B cell (primary cell): ENCODE results near the gene NGEF. TPM values are rescaled to one million over a fixed set of nuclear protein-coding genes. Genes with fewer than 3 reads are reported as not detected.

ENCODE experiments used
- ATAC-seq: fragments of 200-7000 bp; cut with Tn5 transposase; one replicate; pipeline ENCODE4 v1.10.0; 2021; ENCODE audit warnings: low read depth, mild to moderate bottlenecking, moderate number of reproducible peaks, moderate library complexity
- CTCF ChIA-PET: fragments of 350-600 bp; sonication (Branson Sonifier 250); formaldehyde crosslinking; loops from one replicate; lab custom pipeline; 2021; ENCODE audit warnings: antibody characterized with exemption, inconsistent platforms; lab: Charles Lee
- POLR2A ChIA-PET: fragments of 350-600 bp; sonication (Branson Sonifier 250); formaldehyde crosslinking; loops from one replicate; lab custom pipeline; 2021; ENCODE audit warnings: antibody characterized with exemption; lab: Charles Lee
- DNase-seq: peaks from one replicate; pipeline ENCODE4 v3.0.0; 2013
- H2AFZ ChIP-seq: 2 replicates; pipeline ENCODE4 v1.6.1; 2012; ENCODE audit warnings: mild to moderate bottlenecking, low read depth, low read length; ENCODE audit not compliant: insufficient read depth, poor library complexity, severe bottlenecking
- H3K27ac ChIP-seq, 2 donors: 1 replicate in 1 of 2; 2 replicates in 1 of 2; pipeline ENCODE4 v1.5.1; 2012 to 2013; ENCODE audit warnings: low read length in 2 of 2, mild to moderate bottlenecking in 2 of 2, moderate library complexity in 1 of 2
- H3K27me3 ChIP-seq, 4 experiments: fragments of 200-600 bp in 1 of 4; sonication (generic) in 1 of 4; replicated peaks in 1 of 4; 1 replicate in 2 of 4; 2 replicates in 2 of 4; pipeline versions ENCODE4 v1.6.1 to v1.7.0; 2013 to 2016; ENCODE audit warnings: low read length in 3 of 4, mild to moderate bottlenecking in 2 of 4, mixed read lengths in 1 of 4, moderate library complexity in 1 of 4; ENCODE audit not compliant: insufficient read depth in 4 of 4, control insufficient read depth in 3 of 4; ENCODE audit errors: control extremely low read depth in 1 of 4
- H3K36me3 ChIP-seq, 2 experiments: replicated peaks in 1 of 2; 1 replicate in 1 of 2; 2 replicates in 1 of 2; pipeline versions ENCODE4 v1.6.1 to v1.7.1; 2013; ENCODE audit warnings: low read length in 1 of 2; ENCODE audit not compliant: insufficient read depth in 2 of 2, control insufficient read depth in 1 of 2; ENCODE audit errors: control extremely low read depth in 1 of 2, extremely low read depth in 1 of 2
- H3K4me1 ChIP-seq, 2 donors: fragments of 200-600 bp in 1 of 2; sonication (generic) in 1 of 2; 1 replicate in 1 of 2; 2 replicates in 1 of 2; pipeline versions ENCODE4 v1.5.1 to v1.6.1; 2013 to 2017; ENCODE audit warnings: low read length in 2 of 2; ENCODE audit not compliant: control insufficient read depth in 2 of 2, insufficient read depth in 2 of 2
- H3K4me2 ChIP-seq: replicated peaks from 2 replicates; pipeline ENCODE3; 2012; ENCODE audit warnings: mild to moderate bottlenecking, low read depth, low read length; ENCODE audit not compliant: poor library complexity, severe bottlenecking
- H3K4me3 ChIP-seq, 5 experiments: fragments of 200-600 bp in 1 of 5; sonication (generic) in 1 of 5; 1 replicate in 3 of 5; 2 replicates in 2 of 5; pipeline versions ENCODE4 v1.5.1 to v1.7.0; 2011 to 2016; ENCODE audit warnings: low read length in 4 of 5, mild to moderate bottlenecking in 4 of 5, low read depth in 2 of 5, control low read depth in 1 of 5, moderate library complexity in 1 of 5; ENCODE audit not compliant: insufficient read depth in 1 of 5; ENCODE audit errors: control extremely low read depth in 1 of 5, extremely low read depth in 1 of 5
- H3K79me2 ChIP-seq: fragments of 200-600 bp; sonication (generic); one replicate; pipeline ENCODE4 v1.6.0; 2016; ENCODE audit warnings: low read length; ENCODE audit not compliant: control insufficient read depth, insufficient read depth
- H3K9ac ChIP-seq: fragments of 200-600 bp; sonication (generic); 2 replicates; pipeline ENCODE4 v1.6.1; 2017; ENCODE audit warnings: mild to moderate bottlenecking, low read length, moderate library complexity
- H3K9me3 ChIP-seq, 3 donors: one replicate each; pipeline versions ENCODE4 v1.6.1 to v1.7.1; 2013; ENCODE audit warnings: low read length in 2 of 3; ENCODE audit not compliant: control insufficient read depth in 2 of 3, insufficient read depth in 1 of 3; ENCODE audit errors: control extremely low read depth in 1 of 3
- H4K20me1 ChIP-seq: 2 replicates; pipeline ENCODE4 v1.6.0; 2012; ENCODE audit warnings: mild to moderate bottlenecking, low read length; ENCODE audit not compliant: insufficient read depth, control insufficient read depth, poor library complexity, severe bottlenecking
- H3K27ac Mint-ChIP-seq: one replicate; pipeline ENCODE4 v1.8.0; 2021; ENCODE audit warnings: mixed read lengths
- H3K27me3 Mint-ChIP-seq: one replicate; pipeline ENCODE4 v1.8.0; 2021; ENCODE audit warnings: mixed read lengths
- H3K4me1 Mint-ChIP-seq: one replicate; pipeline ENCODE4 v1.8.0; 2021; ENCODE audit warnings: mixed read lengths
- H3K4me3 Mint-ChIP-seq: one replicate; pipeline ENCODE4 v1.8.0; 2021; ENCODE audit warnings: mixed read lengths
- H3K9me3 Mint-ChIP-seq: one replicate; pipeline ENCODE4 v1.8.0; 2022; ENCODE audit warnings: mixed read lengths; ENCODE audit not compliant: insufficient read depth
- CTCF ChIP-seq: fragments of 200-600 bp; IDR thresholded peaks from one replicate; pipeline ENCODE4 v1.8.0; 2022; ENCODE audit warnings: antibody characterized with exemption, mild to moderate bottlenecking
- EZH2 ChIP-seq: IDR thresholded peaks from 2 replicates; pipeline ENCODE4 v1.6.1; 2012; ENCODE audit warnings: borderline replicate concordance, low read depth, mild to moderate bottlenecking, moderate library complexity, low read length; ENCODE audit not compliant: insufficient read depth, poor library complexity, severe bottlenecking
- WGBS: methylation state at CpG from one replicate; pipeline ENCODE4 v1.1.5; 2013; ENCODE audit warnings: missing lambda C conversion rate; ENCODE audit not compliant: insufficient coverage; 5-methylcytosine and 5-hydroxymethylcytosine counted together
- intact Hi-C: fragments of 100-400 bp; cut with micrococcal nuclease; formaldehyde crosslinking; loops from one replicate; pipeline ENCODE4 v1.10.0; 2022
- polyA plus RNA-seq: library from polyadenylated mRNA; depleted of rRNA; stranded (reverse); fragments of >200 nt; gene quantifications from 2 replicates; pipeline ENCODE4 v1.2.3, GENCODE V29; 2012
- total RNA-seq, 2 donors: library from RNA; stranded (reverse); fragments of 120-200 nt in 1 of 2; gene quantifications; 1 replicate in 1 of 2; 2 replicates in 1 of 2; pipeline versions ENCODE4 v1.2.3 to v1.2.4, GENCODE V29; 2013 to 2022

Gene NGEF
- total and polyA plus RNA-seq, 2 donors (not counting 1 experiment from before 2014, with no cell fraction given): not detected

DNA sequence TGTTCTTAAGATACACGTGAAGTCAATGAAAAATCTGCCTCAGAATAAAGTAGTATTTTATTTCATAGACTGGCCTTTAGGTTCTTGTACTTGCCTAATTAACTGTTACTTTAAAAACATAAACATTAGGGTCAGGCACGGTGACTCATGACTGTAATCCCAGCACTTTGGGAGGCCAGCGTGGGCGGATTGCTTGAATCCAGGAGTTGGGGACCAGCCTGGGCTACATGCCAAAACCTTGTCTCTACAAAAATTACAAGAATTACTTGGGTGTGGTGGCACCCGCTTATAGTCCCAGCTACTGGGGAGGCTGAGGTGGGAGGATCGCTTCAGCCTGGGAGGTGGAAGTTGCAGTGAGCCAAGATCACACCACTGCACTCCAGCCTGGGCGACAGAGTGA lies 159.0 kb downstream of the NGEF start:
- no peak for DNase-seq
- intact Hi-C loops: loop anchor here (5.0 to 10.0 kb wide), 2 partner anchors 198 to 531 kb away; no protein-coding TSS in a partner anchor
- peaks cover 1 to 65% of the 10 kb centered on the region in 2 experiments for H3K36me3 ChIP-seq

More for the DNA sequence above, 159.0 kb downstream of the NGEF start:
- 100% methylated on average over 3 of the region's 7 CpGs for WGBS
- Mint-ChIP-seq H3K27me3 (no peaks in the 10 kb centered on the region), H3K27ac (no peak overlapping the region), H3K9me3 (no peaks in the 10 kb centered on the region), H3K4me1 (no peaks in the 10 kb centered on the region), H3K4me3 (no peak overlapping the region)
- Histone ChIP-seq H3K4me2 (no peak overlapping the region), H2AFZ (no peak overlapping the region), H3K4me1 (no peaks in the 10 kb centered on the region), H3K9me3 (no peaks in the 10 kb centered on the region), H3K9ac (no peak overlapping the region), H3K27ac (no peak overlapping the region), H3K27me3 (no peaks in the 10 kb centered on the region), H3K4me3 (no peak overlapping the region), H4K20me1 (no peaks in the 10 kb centered on the region), H3K79me2 (no peaks in the 10 kb centered on the region)
- POLR2A ChIA-PET: no interaction called here
- no peak for TF ChIP-seq EZH2
- no peak for TF ChIP-seq CTCF
- ATAC-seq: no peak
- CTCF ChIA-PET: interaction anchor here (0.7 to 5.1 kb wide), 9 partner anchors 17 to 396 kb away, joined by 3 to 39 read pairs (median 4); partner anchors contain the start of genes ATG16L1, INPP5D and NEU2
